Ovary (tissue), 3 donors: ENCODE measurements around the gene ACAN.

Experiments
- CTCF ChIP-seq, 3 donors: fragments of 450-650 bp in 2 of 3; fragments of 200-600 bp in 1 of 3; IDR thresholded peaks; one replicate each; pipeline versions ENCODE4 v1.5.1 to v1.8.0; 2016 to 2022; ENCODE audit warnings: antibody characterized with exemption in 3 of 3, mild to moderate bottlenecking in 1 of 3
- EP300 ChIP-seq: sonication (generic); formaldehyde crosslinking; IDR thresholded peaks from one replicate; pipeline ENCODE4 v1.6.1; 2017; ENCODE audit warnings: antibody characterized with exemption
- POLR2A ChIP-seq: fragments of 450-650 bp; IDR thresholded peaks from one replicate; pipeline ENCODE4 v1.6.1; 2017; ENCODE audit warnings: antibody characterized with exemption, mild to moderate bottlenecking, moderate library complexity
- donor health status: DM: no; HTN: no; CAD: no.

GRCh38 chr15:88878720-88879184 is 75.5 kb downstream of the ACAN start:
- TF ChIP-seq CTCF (IDR thresholded peaks at IDR 0.05) (no peak), POLR2A (no peak), EP300 (no peak)
